AG04450 (cell line): ENCODE data around the gene MPHOSPH9. TPM values are rescaled to one million over a fixed set of nuclear protein-coding genes. Genes with fewer than 3 reads are reported as not detected.
"Not testable (repeated sequence)": the region's sequence is repeated elsewhere in the genome, so short reads cannot be mapped to it uniquely, and the experiment has no call there.

Experiments used
- CTCF ChIA-PET: fragments of 300-600, 350-600 bp; formaldehyde crosslinking; extraction: SDS; loops from one replicate; lab custom pipeline; 2022; ENCODE audit warnings: antibody characterized with exemption, inconsistent platforms; lab: Charles Lee
- POLR2A ChIA-PET: fragments of 350-600 bp; formaldehyde crosslinking; extraction: SDS; loops from one replicate; lab custom pipeline; 2021; ENCODE audit warnings: antibody characterized with exemption, inconsistent platforms; lab: Yijun Ruan, JAX
- DNase-seq: peaks from one replicate; pipeline ENCODE4 v3.0.0-alpha.2; 2011; ENCODE audit warnings: low read depth, low spot score
- H3K27ac ChIP-seq: one replicate; pipeline ENCODE4 v1.5.1; 2012; ENCODE audit warnings: low read depth, low read length, control low read depth
- H3K27me3 ChIP-seq: one replicate; pipeline ENCODE4 v1.6.0; 2012; ENCODE audit warnings: low read length; ENCODE audit not compliant: control insufficient read depth, insufficient read depth
- H3K4me3 ChIP-seq: 2 replicates; pipeline ENCODE4 v1.5.1; 2011; ENCODE audit warnings: mild to moderate bottlenecking, low read depth, low read length, control low read depth
- H3K9me3 ChIP-seq: 2 replicates; pipeline ENCODE4 v1.5.1; 2012; ENCODE audit warnings: low read length; ENCODE audit not compliant: control insufficient read depth, insufficient read depth
- polyA plus RNA-seq: library from polyadenylated mRNA; depleted of rRNA; stranded (reverse); fragments of >200 nt; gene quantifications from 2 replicates; pipeline ENCODE4 v1.2.3, GENCODE V29; 2011
- TF ChIP-seq, protein P1 (sequence below): IDR thresholded peaks from 2 replicates; pipeline ENCODE4 v1.5.1; 2011; ENCODE audit warnings: low read depth, low read length, control low read depth, inconsistent platforms

The MPHOSPH9 gene
- polyA plus RNA-seq, 1 experiment, result 20.3 TPM

DNA sequence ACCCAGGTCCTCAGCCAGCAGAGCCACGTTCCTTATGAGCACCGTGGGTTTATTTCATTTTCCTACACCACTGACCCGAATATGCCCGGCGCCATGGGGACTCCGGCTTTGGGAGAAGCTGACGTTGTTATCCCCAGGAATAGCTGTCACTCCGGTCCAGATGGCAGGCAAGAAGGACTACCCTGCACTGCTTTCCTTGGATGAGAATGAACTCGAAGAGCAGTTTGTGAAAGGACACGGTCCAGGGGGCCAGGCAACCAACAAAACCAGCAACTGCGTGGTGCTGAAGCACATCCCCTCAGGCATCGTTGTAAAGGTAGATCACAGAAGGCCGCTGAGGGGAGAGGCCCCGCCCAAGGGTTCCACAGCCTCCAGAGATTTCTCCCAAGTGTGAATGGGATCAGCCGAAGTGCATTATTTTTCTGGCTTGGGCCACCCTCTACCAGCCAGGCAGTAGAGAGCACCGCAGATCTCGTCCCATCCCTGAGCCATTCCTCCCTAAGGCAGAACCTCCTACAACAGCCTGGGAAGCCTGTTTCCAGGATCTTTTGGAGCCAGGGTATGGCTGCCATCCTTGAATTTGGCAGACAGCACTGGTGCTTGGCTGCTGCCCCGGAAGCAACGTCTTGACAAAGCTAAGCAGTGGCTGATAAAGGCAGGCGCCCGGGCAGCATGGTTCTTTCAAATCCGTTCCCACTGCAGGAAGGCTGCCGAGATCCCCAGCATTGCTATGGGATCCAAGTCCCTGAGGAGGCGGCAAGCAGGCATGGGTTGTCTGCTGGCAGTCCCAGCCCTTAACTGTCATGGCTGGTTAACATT lies 20.9 kb upstream of the MPHOSPH9 start:
- CTCF ChIA-PET, result interaction anchor here (0.6 to 0.9 kb wide), 2 partner anchors 15 to 264 kb away, joined by 3 to 7 read pairs; no protein-coding TSS in a partner anchor

DNA sequence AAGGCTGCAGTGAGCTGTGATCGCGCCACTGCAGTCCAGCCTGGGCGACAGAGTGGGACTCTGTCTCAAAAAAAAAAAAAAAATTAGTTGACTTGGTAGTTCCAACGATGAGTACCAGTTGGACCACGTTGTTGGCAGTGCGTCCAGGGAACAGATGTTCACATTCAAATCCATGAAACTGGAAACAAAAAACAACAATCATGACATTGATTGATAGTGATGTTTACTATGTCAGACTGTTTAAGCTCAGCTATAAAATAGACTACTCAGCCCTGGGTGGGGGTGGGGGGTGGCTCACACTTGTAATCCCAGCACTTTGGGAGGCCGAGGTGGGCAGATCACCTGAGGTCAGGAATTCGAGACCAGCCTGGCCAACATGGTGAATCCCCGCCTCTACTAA lies 19.4 kb upstream of the MPHOSPH9 start:
- DNase-seq, H3K4me3 ChIP-seq, POLR2A ChIA-PET, H3K9me3 ChIP-seq, H3K27me3 ChIP-seq, H3K27ac ChIP-seq: not testable (repeated sequence)
- CTCF ChIA-PET, result interaction anchor here (0.6 to 2.4 kb wide), 2 partner anchors 14 to 289 kb away, joined by 3 to 7 read pairs; no protein-coding TSS in a partner anchor

More for the DNA sequence above, 20.9 kb upstream of the MPHOSPH9 start:
- H3K9me3 ChIP-seq, result peaks cover 7% of the 10 kb centered on the region
- no peaks in the 10 kb centered on the region for H3K27me3 ChIP-seq
- no peak for DNase-seq
- POLR2A ChIA-PET, result interaction anchor here (0.8 to 1.0 kb wide), 2 partner anchors 14 to 21 kb away, joined by 3 read pairs; no protein-coding TSS in a partner anchor
- H3K4me3 ChIP-seq, result no peak overlapping the region
- no peak overlapping the region for H3K27ac ChIP-seq
- TF ChIP-seq, protein P1, sequence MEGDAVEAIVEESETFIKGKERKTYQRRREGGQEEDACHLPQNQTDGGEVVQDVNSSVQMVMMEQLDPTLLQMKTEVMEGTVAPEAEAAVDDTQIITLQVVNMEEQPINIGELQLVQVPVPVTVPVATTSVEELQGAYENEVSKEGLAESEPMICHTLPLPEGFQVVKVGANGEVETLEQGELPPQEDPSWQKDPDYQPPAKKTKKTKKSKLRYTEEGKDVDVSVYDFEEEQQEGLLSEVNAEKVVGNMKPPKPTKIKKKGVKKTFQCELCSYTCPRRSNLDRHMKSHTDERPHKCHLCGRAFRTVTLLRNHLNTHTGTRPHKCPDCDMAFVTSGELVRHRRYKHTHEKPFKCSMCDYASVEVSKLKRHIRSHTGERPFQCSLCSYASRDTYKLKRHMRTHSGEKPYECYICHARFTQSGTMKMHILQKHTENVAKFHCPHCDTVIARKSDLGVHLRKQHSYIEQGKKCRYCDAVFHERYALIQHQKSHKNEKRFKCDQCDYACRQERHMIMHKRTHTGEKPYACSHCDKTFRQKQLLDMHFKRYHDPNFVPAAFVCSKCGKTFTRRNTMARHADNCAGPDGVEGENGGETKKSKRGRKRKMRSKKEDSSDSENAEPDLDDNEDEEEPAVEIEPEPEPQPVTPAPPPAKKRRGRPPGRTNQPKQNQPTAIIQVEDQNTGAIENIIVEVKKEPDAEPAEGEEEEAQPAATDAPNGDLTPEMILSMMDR, result no peak

DNA sequence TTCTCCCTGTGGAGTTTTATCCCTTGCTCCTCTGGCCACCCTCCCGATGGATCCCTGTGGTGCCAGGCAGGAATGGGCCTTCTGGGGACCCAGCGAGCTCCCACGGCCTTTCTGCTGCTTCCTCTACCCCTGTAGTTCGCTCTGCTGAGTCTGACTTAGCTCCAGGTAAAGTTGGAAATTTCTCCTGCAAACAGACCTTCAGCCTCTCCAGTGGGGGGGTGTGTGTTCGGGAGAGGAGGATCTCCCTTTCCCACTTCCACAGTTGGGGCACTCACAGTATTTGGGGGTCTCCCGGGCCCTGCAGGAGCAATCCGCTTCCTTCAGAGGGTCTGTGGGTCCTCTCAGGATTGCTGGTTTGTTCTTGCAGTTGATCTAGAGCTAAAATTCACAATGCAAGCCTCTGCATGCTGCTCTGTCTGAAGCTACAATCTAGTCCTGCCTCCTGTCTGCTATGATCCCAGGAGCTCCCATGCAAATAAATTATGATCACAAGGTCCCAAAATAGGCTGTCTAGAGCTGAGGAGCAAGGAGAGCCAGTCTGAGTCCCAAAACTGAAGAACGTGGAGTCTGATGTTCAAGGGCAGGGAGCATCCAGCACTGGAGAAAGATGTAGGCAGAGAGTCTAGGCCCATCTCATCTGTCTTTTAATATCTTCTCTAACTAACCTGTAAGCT lies 18.6 kb upstream of the MPHOSPH9 start:
- H3K9me3 ChIP-seq, result peaks cover 7% of the 10 kb centered on the region
- no peaks in the 10 kb centered on the region for H3K27me3 ChIP-seq
- CTCF ChIA-PET, result interaction anchor here (1.6 to 2.4 kb wide), 2 partner anchors 13 to 458 kb away, joined by 3 to 7 read pairs; no protein-coding TSS in a partner anchor
- POLR2A ChIA-PET, result interaction anchor here (1.3 kb wide), 1 partner anchor 19 kb away, joined by 4 read pairs; the partner anchor contains the start of genes MPHOSPH9 and MTRFR
- no peak for DNase-seq
- H3K4me3 ChIP-seq, result no peak overlapping the region
- H3K27ac ChIP-seq, result no peak overlapping the region
- TF ChIP-seq, protein P1, result no peak

DNA sequence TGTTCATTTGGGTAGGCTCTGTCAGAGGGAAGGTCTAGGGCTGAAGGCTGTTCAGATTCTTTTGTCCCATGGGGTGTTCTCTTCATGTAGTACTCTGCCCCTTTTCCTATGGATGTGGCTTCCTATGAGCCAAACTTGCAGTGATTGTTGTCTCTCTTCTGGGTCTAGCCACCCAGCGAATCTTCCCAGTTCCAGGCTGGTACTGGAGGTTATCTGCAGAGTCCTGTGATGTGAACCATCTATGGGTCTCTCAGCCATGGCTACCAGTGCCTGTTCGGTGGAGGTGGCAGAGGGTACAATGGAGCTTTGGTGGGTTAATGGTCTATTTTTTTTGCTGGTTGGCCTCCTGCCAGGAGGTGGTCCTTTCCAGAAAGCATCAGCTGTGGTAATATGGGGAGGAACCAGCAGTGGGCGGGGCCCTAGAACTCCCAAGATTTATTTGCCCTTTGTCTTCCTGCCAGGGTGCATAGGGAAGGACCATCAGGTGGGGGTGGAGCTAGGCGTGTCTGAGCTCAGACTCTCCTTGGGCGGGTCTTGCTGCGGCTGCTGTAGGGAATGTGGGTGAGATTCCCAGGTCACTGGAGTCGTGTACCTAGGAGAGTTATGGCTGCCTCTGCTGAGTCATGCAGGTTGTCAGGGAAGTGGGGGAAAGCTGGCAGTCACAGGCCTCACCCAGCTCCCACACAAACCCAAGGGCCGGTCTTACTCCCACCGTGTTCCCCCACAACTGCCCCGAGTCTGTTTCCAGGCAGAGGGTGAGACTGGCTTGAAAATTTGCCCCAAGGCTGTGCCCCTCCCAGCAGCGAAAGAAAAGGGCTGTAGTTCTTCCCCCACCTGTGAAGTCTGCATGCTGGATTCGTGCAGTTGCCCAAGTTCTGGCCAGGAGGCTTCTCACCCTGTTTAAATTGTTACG lies 17.8 kb upstream of the MPHOSPH9 start:
- TF ChIP-seq, protein P1, result no peak
- no peak for DNase-seq
- no peak overlapping the region for H3K27ac ChIP-seq
- no peak overlapping the region for H3K4me3 ChIP-seq
- ChIA-PET POLR2A (interaction anchor here (1.3 kb wide), 1 partner anchor 18 kb away, joined by 4 read pairs; the partner anchor contains the start of genes MPHOSPH9 and MTRFR), CTCF (interaction anchor here (1.6 to 2.4 kb wide), 2 partner anchors 13 to 457 kb away, joined by 3 to 7 read pairs; no protein-coding TSS in a partner anchor)
- no peaks in the 10 kb centered on the region for H3K27me3 ChIP-seq
- H3K9me3 ChIP-seq, result peaks cover 7% of the 10 kb centered on the region

DNA sequence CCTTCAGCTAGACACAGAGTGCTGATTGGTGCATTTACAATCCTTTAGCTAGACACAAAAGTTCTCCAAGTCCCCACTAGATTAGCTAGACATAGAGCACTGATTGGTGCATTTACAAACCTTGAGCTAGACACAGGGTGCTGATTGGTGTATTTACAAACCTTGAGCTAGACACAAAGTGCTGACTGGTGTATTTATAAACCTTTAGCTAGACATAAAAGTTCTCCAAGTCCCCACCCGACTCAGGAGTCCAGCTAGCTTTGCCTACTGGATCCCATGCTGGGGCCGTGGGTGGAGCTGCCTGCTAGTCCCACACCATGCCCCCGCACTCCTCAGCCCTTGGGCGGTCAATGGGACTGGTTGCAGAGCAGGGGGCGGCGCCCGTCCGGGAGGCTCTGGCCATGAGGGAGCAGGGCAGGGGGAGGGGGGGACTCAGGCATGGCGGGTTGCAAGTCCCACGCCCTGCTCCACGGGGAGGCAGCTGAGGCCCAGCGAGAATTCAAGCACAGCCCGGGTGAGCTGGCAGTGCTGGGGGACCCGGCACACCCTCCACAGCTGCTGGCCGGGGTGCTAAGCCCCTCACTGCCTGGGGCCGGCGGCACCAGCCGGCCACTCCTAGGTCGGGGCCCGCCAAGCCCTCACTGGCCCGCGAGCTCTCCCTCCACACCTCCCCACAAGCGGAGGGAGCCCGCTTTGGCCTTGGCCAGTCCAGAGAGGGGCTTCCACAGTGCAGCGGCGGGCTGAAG lies 16.2 kb upstream of the MPHOSPH9 start:
- CTCF ChIA-PET, result interaction anchor here (0.7 to 1.0 kb wide), 2 partner anchors 11 to 21 kb away, joined by 3 to 4 read pairs; no protein-coding TSS in a partner anchor
- H3K27me3 ChIP-seq, H3K9me3 ChIP-seq, H3K27ac ChIP-seq, DNase-seq, H3K4me3 ChIP-seq: not testable (repeated sequence)
- POLR2A ChIA-PET, result interaction anchor here (1.2 to 2.1 kb wide), 2 partner anchors 9 to 16 kb away, joined by 7 to 8 read pairs; partner anchors contain the start of genes MPHOSPH9 and MTRFR

DNA sequence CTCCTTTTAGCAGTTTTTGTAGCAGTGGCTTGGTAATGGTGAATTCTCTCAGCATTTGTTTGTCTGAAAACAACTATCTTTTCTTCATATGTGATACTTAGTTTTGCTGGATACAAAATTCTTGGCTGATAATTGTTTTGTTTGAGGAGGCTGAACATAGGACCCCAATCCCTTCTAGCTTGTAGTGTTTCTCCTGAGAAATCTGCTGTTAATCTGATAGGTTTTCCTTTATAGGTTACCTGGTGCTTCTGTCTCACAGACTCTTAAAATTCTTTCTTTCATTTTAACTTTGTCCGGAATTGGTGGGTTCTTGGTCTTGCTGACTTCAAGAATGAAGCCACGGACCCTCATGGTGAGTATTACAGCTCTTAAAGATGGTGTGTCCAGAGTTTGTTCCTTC lies 15.2 kb upstream of the MPHOSPH9 start:
- not testable (repeated sequence) for H3K27me3 ChIP-seq, H3K9me3 ChIP-seq, H3K27ac ChIP-seq, H3K4me3 ChIP-seq, DNase-seq
- CTCF ChIA-PET, result interaction anchor here (0.6 to 2.1 kb wide), 3 partner anchors 10 to 27 kb away, joined by 3 to 8 read pairs (median 3); no protein-coding TSS in a partner anchor
- POLR2A ChIA-PET, result interaction anchor here (0.5 to 2.1 kb wide), 3 partner anchors 10 to 15 kb away, joined by 7 to 14 read pairs (median 8); partner anchors contain the start of genes MPHOSPH9 and MTRFR
